ENCODE results near the gene STAC. TPM values are rescaled to one million over a fixed set of nuclear protein-coding genes. Genes with fewer than 3 reads are reported as not detected.

STAC gene
- total RNA-seq, 1 donor, result 3.3 TPM

- no peak for TF ChIP-seq CTCF (IDR thresholded peaks at IDR 0.05; ENCODE audit: extremely low read depth, low read depth, low read length)
- Histone ChIP-seq H3K4me3 (ENCODE audit: insufficient read depth, low read length) (no peak overlapping the region), H3K9me3 (ENCODE audit: low read depth, low read length) (no peaks in the 10 kb centered on the region), H3K36me3 (ENCODE audit: insufficient read depth, low read length) (no peaks in the 10 kb centered on the region), H3K27me3 (ENCODE audit: insufficient read depth, low read length) (no peaks in the 10 kb centered on the region), H3K79me2 (ENCODE audit: insufficient read depth, low read length) (no peaks in the 10 kb centered on the region), H3K27ac (ENCODE audit: low read depth, low read length) (no peak overlapping the region), H3K4me2 (ENCODE audit: insufficient read depth, low read length) (no peak overlapping the region), H3K4me1 (ENCODE audit: insufficient read depth, low read length) (peaks cover 6% of the 10 kb centered on the region), H2AFZ (ENCODE audit: low read length) (no peak overlapping the region), H4K20me1 (ENCODE audit: insufficient read depth, low read length) (no peaks in the 10 kb centered on the region)
- peak; percentile 5 for DNase-seq (ENCODE audit: insufficient read length, low spot score, missing footprints)
These were observed 217.1 kb downstream of the STAC start for GRCh38 chr3:36597422-36597821.
